Uterus (tissue), 2 donors: Measurements from ENCODE around the gene KSR2.

ENCODE experiments used
- CTCF ChIP-seq, 4 experiments: fragments of 200-600 bp in 2 of 4; fragments of 450-650 bp in 2 of 4; sonication (generic) in 2 of 4; IDR thresholded peaks; one replicate each; pipeline ENCODE4 v1.5.1; 2016 to 2019; ENCODE audit warnings: antibody characterized with exemption in 4 of 4, mild to moderate bottlenecking in 2 of 4, moderate library complexity in 1 of 4
- POLR2A ChIP-seq, 2 donors: fragments of 450-650 bp; IDR thresholded peaks; one replicate each; pipeline ENCODE4 v1.6.1; 2016; ENCODE audit warnings: antibody characterized with exemption in 2 of 2, mild to moderate bottlenecking in 1 of 2, moderate library complexity in 1 of 2

- TF ChIP-seq CTCF (IDR thresholded peaks at IDR 0.05) (no peak), POLR2A (IDR thresholded peaks at IDR 0.05) (no peak)
Observed at GRCh38 chr12:117643971-117644370, 324.8 kb downstream of the KSR2 start.
